ENCODE results near the gene SYAP1.

SYAP1 gene

GRCh38 chrX:16762579-16762978 lies 43.2 kb downstream of the SYAP1 start:
- TF ChIP-seq CTCF (conservative IDR thresholded peaks at IDR 0.05; ENCODE audit: low read depth, low read length) = no peak
- DNase-seq (ENCODE audit: low read depth) = no peak
- H3K4me3 ChIP-seq (ENCODE audit: low read length) = no peak overlapping the region

GRCh38 chrX:16765594-16765993 lies 46.2 kb downstream of the SYAP1 start:
- no peak for TF ChIP-seq CTCF (conservative IDR thresholded peaks at IDR 0.05; ENCODE audit: low read depth, low read length)
- no peak overlapping the region for H3K4me3 ChIP-seq (ENCODE audit: low read length)
- DNase-seq (ENCODE audit: low read depth) = no peak

GRCh38 chrX:16770970-16771482 lies 51.6 kb downstream of the SYAP1 start:
- DNase-seq (ENCODE audit: low read depth) = no peak
- H3K4me3 ChIP-seq (ENCODE audit: low read length) = no peak overlapping the region
- TF ChIP-seq CTCF (conservative IDR thresholded peaks at IDR 0.05; ENCODE audit: low read depth, low read length) = no peak

- no peak for TF ChIP-seq CTCF (conservative IDR thresholded peaks at IDR 0.05; ENCODE audit: low read depth, low read length)
- peak overlapping the region; percentile 3 for H3K4me3 ChIP-seq (ENCODE audit: low read length)
- DNase-seq (ENCODE audit: low read depth) = peak; percentile 81
Observed at GRCh38 chrX:16771483-16772398, 52.3 kb downstream of the SYAP1 start.

GRCh38 chrX:16772460-16772859 lies 53.0 kb downstream of the SYAP1 start:
- no peak overlapping the region for H3K4me3 ChIP-seq (ENCODE audit: low read length)
- TF ChIP-seq CTCF (conservative IDR thresholded peaks at IDR 0.05; ENCODE audit: low read depth, low read length) = no peak
- no peak for DNase-seq (ENCODE audit: low read depth)

- no peak overlapping the region for H3K4me3 ChIP-seq (ENCODE audit: low read length)
- DNase-seq (ENCODE audit: low read depth) = no peak
- no peak for TF ChIP-seq CTCF (conservative IDR thresholded peaks at IDR 0.05; ENCODE audit: low read depth, low read length)
Observed at GRCh38 chrX:16774746-16775145, 55.3 kb downstream of the SYAP1 start.

- TF ChIP-seq CTCF (conservative IDR thresholded peaks at IDR 0.05; ENCODE audit: low read depth, low read length) = no peak
- peak; percentile 35 for DNase-seq (ENCODE audit: low read depth)
- no peak overlapping the region for H3K4me3 ChIP-seq (ENCODE audit: low read length)
Observed at GRCh38 chrX:16778545-16778944, 59.1 kb downstream of the SYAP1 start.
